Measurements from ENCODE around the gene ELL2.

GRCh38 chr5:95934207-95934804 is 27.3 kb downstream of the ELL2 start:
- TF ChIP-seq CTCF (IDR thresholded peaks at IDR 0.05) (no peak), EZH2 (IDR thresholded peaks at IDR 0.05) (no peak), EZH2phosphoT487 (IDR thresholded peaks at IDR 0.05) (no peak)

All from neural progenitor cell (in vitro differentiated cells).